HCT116 (cell line): ENCODE results near the gene PDCL3. TPM values are rescaled to one million over a fixed set of nuclear protein-coding genes. Genes with fewer than 3 reads are reported as not detected.

ENCODE experiments used
- ATAC-seq: fragments of 200-7000 bp; cut with Tn5 transposase; 2 replicates; pipeline ENCODE4 v1.9.1; 2020; ENCODE audit warnings: mild to moderate bottlenecking, moderate library complexity
- BruUV-seq: library from RNA; stranded (reverse); fragments of 400-500 nt; replicated peaks from 2 replicates; lab custom pipeline; 2021; lab: Mats Ljungman, UMichigan
- CTCF ChIA-PET: fragments of 300-600 bp; sonication (Branson Sonifier 250); formaldehyde crosslinking; loops from one replicate; lab custom pipeline; 2021; ENCODE audit warnings: antibody characterized with exemption; lab: Charles Lee
- POLR2A ChIA-PET: fragments of 300-600, 350-600 bp; sonication (Branson Sonifier 250); formaldehyde crosslinking; loops from one replicate; lab custom pipeline; 2021; ENCODE audit warnings: antibody characterized with exemption; lab: Charles Lee
- RAD21 ChIA-PET, 2 experiments: fragments of 300-600 bp; sonication (Branson Sonifier 250); formaldehyde crosslinking; loops; one replicate each; lab custom pipeline; 2023; ENCODE audit warnings: low total read pairs in 2 of 2; ENCODE audit not compliant: uncharacterized antibody in 2 of 2, unreplicated experiment in 2 of 2, low non-redundant PET in 1 of 2; lab: Charles Lee
- DNase-seq: peaks from one replicate; pipeline ENCODE4 v3.0.0-alpha.2; 2010; ENCODE audit warnings: low read depth, low spot score
- H2AFZ ChIP-seq: fragments of 200-600 bp; shearing (Covaris generic), sonication (generic); 2 replicates; pipeline ENCODE4 v1.6.1; 2017; ENCODE audit warnings: low read depth, mixed run types, mixed read lengths, antibody characterized with exemption, low read length; ENCODE audit not compliant: poor library complexity, severe bottlenecking
- H3K27ac ChIP-seq: 2 replicates; pipeline ENCODE4 v1.5.1; 2012; ENCODE audit warnings: low read depth, low read length
- H3K27me3 ChIP-seq: fragments of 200-600 bp; sonication (generic); 2 replicates; pipeline ENCODE4 v1.6.1; 2016; ENCODE audit warnings: mixed run types, low read length, mixed read lengths; ENCODE audit not compliant: insufficient read depth
- H3K36me3 ChIP-seq, 2 experiments: fragments of 200-500 bp in 1 of 2; fragments of 200-600 bp in 1 of 2; sonication (Bioruptor generic) in 1 of 2; sonication (generic) in 1 of 2; 2 replicates each; pipeline versions ENCODE4 v1.5.1 to v1.6.1; 2014 to 2016; ENCODE audit warnings: low read length in 2 of 2, inconsistent platforms in 1 of 2, mixed read lengths in 1 of 2, mixed run types in 1 of 2; ENCODE audit not compliant: insufficient read depth in 2 of 2, control insufficient read depth in 1 of 2
- H3K4me1 ChIP-seq, 2 experiments: fragments of 200-600 bp in 1 of 2; sonication (generic) in 1 of 2; 2 replicates each; pipeline versions ENCODE4 v1.5.1 to v1.6.1; 2012 to 2017; ENCODE audit warnings: low read length in 2 of 2, inconsistent platforms in 1 of 2, mild to moderate bottlenecking in 1 of 2, mixed read lengths in 1 of 2, mixed run types in 1 of 2, moderate library complexity in 1 of 2; ENCODE audit not compliant: insufficient read depth in 2 of 2, control insufficient read depth in 1 of 2
- H3K4me2 ChIP-seq: fragments of 200-600 bp; sonication (generic); 2 replicates; pipeline ENCODE4 v1.6.1; 2017; ENCODE audit warnings: mixed run types, low read length, mixed read lengths
- H3K4me3 ChIP-seq, 2 experiments: fragments of 200-600 bp in 1 of 2; sonication (generic) in 1 of 2; replicated peaks in 1 of 2; 2 replicates each; pipeline ENCODE4 v1.5.1; 2011 to 2016; ENCODE audit warnings: low read length in 2 of 2, control low read depth in 1 of 2, low read depth in 1 of 2, mild to moderate bottlenecking in 1 of 2, mixed read lengths in 1 of 2, mixed run types in 1 of 2
- H3K79me2 ChIP-seq: fragments of 200-600 bp; sonication (generic); 2 replicates; pipeline ENCODE4 v1.6.1; 2017; ENCODE audit warnings: mild to moderate bottlenecking, mixed run types, low read length, moderate library complexity, mixed read lengths; ENCODE audit not compliant: insufficient read depth
- H3K9ac ChIP-seq: fragments of 200-600 bp; sonication (generic); 2 replicates; pipeline ENCODE4 v1.6.1; 2016; ENCODE audit warnings: low read length, mixed read lengths
- H3K9me2 ChIP-seq: fragments of 200-600 bp; sonication (generic), shearing (Covaris generic); 2 replicates; pipeline ENCODE4 v1.6.1; 2017; ENCODE audit warnings: mixed run types, mild to moderate bottlenecking, moderate library complexity; ENCODE audit not compliant: insufficient read depth
- H3K9me3 ChIP-seq, 2 experiments: fragments of 200-500 bp in 1 of 2; fragments of 200-600 bp in 1 of 2; sonication (Bioruptor generic) in 1 of 2; sonication (generic) in 1 of 2; 2 replicates each; pipeline ENCODE4 v1.6.1; 2014 to 2017; ENCODE audit warnings: low read length in 2 of 2, mixed read lengths in 2 of 2, inconsistent platforms in 1 of 2, low read depth in 1 of 2, mild to moderate bottlenecking in 1 of 2, mixed run types in 1 of 2, moderate library complexity in 1 of 2; ENCODE audit not compliant: control insufficient read depth in 1 of 2, insufficient read depth in 1 of 2
- H4K20me1 ChIP-seq: fragments of 200-600 bp; sonication (generic), shearing (Covaris generic); 2 replicates; pipeline ENCODE4 v1.6.1; 2017; ENCODE audit warnings: mixed run types, mild to moderate bottlenecking, moderate library complexity; ENCODE audit not compliant: insufficient read depth
- CBX3 ChIP-seq: IDR thresholded peaks from 2 replicates; pipeline ENCODE4 v1.6.1; 2012; ENCODE audit warnings: low read depth
- CEBPB ChIP-seq: IDR thresholded peaks from 2 replicates; pipeline ENCODE4 v1.6.1; 2012; ENCODE audit warnings: low read depth
- EGR1 ChIP-seq: IDR thresholded peaks from 2 replicates; pipeline ENCODE4 v1.6.1; 2012; ENCODE audit warnings: low read depth
- EZH2 ChIP-seq: fragments of 200-600 bp; sonication (generic); IDR thresholded peaks from 2 replicates; pipeline ENCODE4 v1.6.1; 2017; ENCODE audit warnings: antibody characterized with exemption, mixed run types
- EZH2phosphoT487 ChIP-seq: fragments of 200-600 bp; IDR thresholded peaks from 2 replicates; pipeline ENCODE4 v1.6.1; 2018; ENCODE audit warnings: antibody characterized with exemption, borderline replicate concordance
- FOSL1 ChIP-seq: IDR thresholded peaks from 2 replicates; pipeline ENCODE4 v1.6.1; 2012; ENCODE audit warnings: low read depth
- JUND ChIP-seq: IDR thresholded peaks from 2 replicates; pipeline ENCODE4 v1.6.1; 2012
- SIN3A ChIP-seq: IDR thresholded peaks from 2 replicates; pipeline ENCODE4 v1.6.1; 2012; ENCODE audit warnings: low read depth
- SP1 ChIP-seq: IDR thresholded peaks from 2 replicates; pipeline ENCODE4 v1.6.1; 2012; ENCODE audit warnings: low read depth
- SRF ChIP-seq: IDR thresholded peaks from 2 replicates; pipeline ENCODE4 v1.6.1; 2012; ENCODE audit warnings: low read depth
- TCF7L2 ChIP-seq: IDR thresholded peaks from 2 replicates; pipeline ENCODE4 v1.7.0; 2011; ENCODE audit warnings: borderline replicate concordance, inconsistent platforms; ENCODE audit not compliant: insufficient read depth, insufficient read length; ENCODE audit errors: extremely low read depth
- YY1 ChIP-seq: IDR thresholded peaks from 2 replicates; pipeline ENCODE4 v1.6.1; 2011; ENCODE audit warnings: low read length, low read depth, moderate library complexity, mild to moderate bottlenecking; ENCODE audit not compliant: insufficient replicate concordance; ENCODE audit errors: extremely low read depth
- ZFX ChIP-seq: fragments of 450-650 bp; IDR thresholded peaks from 2 replicates; pipeline ENCODE4 v1.6.1; 2017
- intact Hi-C: fragments of 100-400 bp; cut with micrococcal nuclease; formaldehyde crosslinking; loops from 2 replicates; pipeline ENCODE4 v1.10.0; 2022
- total RNA-seq: library from RNA; stranded (reverse); gene quantifications from one replicate; pipeline ENCODE4 v1.2.1, GENCODE V29; 2021; ENCODE audit not compliant: unreplicated experiment
- TF ChIP-seq, protein P1 (sequence below): IDR thresholded peaks from 2 replicates; pipeline ENCODE4 v1.6.1; 2011; ENCODE audit warnings: mild to moderate bottlenecking, low read length, moderate library complexity; ENCODE audit not compliant: insufficient replicate concordance; ENCODE audit errors: extremely low read depth
- TF ChIP-seq, protein P2 (sequence below), 3 experiments: fragments of 200-600 bp in 1 of 3; sonication (generic) in 1 of 3; IDR thresholded peaks in 2 of 3; conservative IDR thresholded peaks in 1 of 3; 2 replicates each; pipeline ENCODE4 v1.5.1; 2012 to 2017; ENCODE audit warnings: low read depth in 2 of 3, low read length in 2 of 3, antibody characterized with exemption in 1 of 3, borderline replicate concordance in 1 of 3, control low read depth in 1 of 3, mild to moderate bottlenecking in 1 of 3, mixed read lengths in 1 of 3, mixed run types in 1 of 3, moderate library complexity in 1 of 3; ENCODE audit not compliant: insufficient read depth in 1 of 3
- TF ChIP-seq, protein P3 (sequence below): IDR thresholded peaks from 2 replicates; pipeline ENCODE4 v1.6.1; 2012
- TF ChIP-seq, protein P4 (sequence below): IDR thresholded peaks from 2 replicates; pipeline ENCODE4 v1.6.1; 2012

PDCL3 gene
- total RNA-seq, 1 experiment from 2014 or later, result 26.3 TPM

DNA sequence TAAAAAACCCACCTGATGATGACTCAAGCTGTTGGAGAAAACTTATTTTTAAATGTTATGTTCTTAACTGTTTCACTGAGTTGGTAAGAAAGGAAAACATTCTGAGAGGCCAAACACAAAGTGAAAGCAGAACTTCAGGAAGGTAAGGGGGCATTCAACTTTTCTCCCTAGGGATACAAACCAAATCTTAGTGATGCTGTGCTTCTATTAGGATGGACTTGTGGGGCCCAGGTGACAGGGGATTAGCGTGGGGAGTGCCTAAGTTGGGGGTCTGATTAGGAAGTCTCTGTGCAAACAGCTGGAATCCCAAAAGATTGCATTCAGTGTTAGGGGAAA lies 18.5 kb downstream of the PDCL3 start:
- no peak overlapping the region for H3K4me2 ChIP-seq
- no peak for ATAC-seq

More for the DNA sequence above, 18.5 kb downstream of the PDCL3 start:
- Histone ChIP-seq H2AFZ (no peak overlapping the region), H3K4me3 (no peak overlapping the region), H3K9me3 (no peaks in the 10 kb centered on the region), H3K27ac (no peak overlapping the region), H3K79me2 (no peaks in the 10 kb centered on the region), H3K27me3 (no peaks in the 10 kb centered on the region), H3K4me1 (peaks cover 9 to 28% of the 10 kb centered on the region in 2 experiments), H4K20me1 (no peaks in the 10 kb centered on the region), H3K9me2 (no peaks in the 10 kb centered on the region), H3K9ac (no peak overlapping the region), H3K36me3 (no peaks in the 10 kb centered on the region)
- ChIA-PET RAD21 (no interaction called here), POLR2A (interaction anchor here (1.3 kb wide), 1 partner anchor 18 kb away, joined by 5 read pairs; the partner anchor contains the start of gene PDCL3), CTCF (interaction anchor here (1.4 kb wide), 1 partner anchor 14 kb away, joined by 3 read pairs; no protein-coding TSS in a partner anchor)
- intact Hi-C loops, result no loop called here
- BruUV-seq, result no TSS peak
- TF ChIP-seq, protein P1, sequence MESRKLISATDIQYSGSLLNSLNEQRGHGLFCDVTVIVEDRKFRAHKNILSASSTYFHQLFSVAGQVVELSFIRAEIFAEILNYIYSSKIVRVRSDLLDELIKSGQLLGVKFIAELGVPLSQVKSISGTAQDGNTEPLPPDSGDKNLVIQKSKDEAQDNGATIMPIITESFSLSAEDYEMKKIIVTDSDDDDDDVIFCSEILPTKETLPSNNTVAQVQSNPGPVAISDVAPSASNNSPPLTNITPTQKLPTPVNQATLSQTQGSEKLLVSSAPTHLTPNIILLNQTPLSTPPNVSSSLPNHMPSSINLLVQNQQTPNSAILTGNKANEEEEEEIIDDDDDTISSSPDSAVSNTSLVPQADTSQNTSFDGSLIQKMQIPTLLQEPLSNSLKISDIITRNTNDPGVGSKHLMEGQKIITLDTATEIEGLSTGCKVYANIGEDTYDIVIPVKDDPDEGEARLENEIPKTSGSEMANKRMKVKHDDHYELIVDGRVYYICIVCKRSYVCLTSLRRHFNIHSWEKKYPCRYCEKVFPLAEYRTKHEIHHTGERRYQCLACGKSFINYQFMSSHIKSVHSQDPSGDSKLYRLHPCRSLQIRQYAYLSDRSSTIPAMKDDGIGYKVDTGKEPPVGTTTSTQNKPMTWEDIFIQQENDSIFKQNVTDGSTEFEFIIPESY, result no peak
- no peak for TF ChIP-seq SP1
- no peak for TF ChIP-seq EZH2phosphoT487
- TF ChIP-seq JUND, result no peak
- TF ChIP-seq YY1, result no peak
- no peak for TF ChIP-seq FOSL1
- no peak for TF ChIP-seq SRF
- TF ChIP-seq, protein P2, sequence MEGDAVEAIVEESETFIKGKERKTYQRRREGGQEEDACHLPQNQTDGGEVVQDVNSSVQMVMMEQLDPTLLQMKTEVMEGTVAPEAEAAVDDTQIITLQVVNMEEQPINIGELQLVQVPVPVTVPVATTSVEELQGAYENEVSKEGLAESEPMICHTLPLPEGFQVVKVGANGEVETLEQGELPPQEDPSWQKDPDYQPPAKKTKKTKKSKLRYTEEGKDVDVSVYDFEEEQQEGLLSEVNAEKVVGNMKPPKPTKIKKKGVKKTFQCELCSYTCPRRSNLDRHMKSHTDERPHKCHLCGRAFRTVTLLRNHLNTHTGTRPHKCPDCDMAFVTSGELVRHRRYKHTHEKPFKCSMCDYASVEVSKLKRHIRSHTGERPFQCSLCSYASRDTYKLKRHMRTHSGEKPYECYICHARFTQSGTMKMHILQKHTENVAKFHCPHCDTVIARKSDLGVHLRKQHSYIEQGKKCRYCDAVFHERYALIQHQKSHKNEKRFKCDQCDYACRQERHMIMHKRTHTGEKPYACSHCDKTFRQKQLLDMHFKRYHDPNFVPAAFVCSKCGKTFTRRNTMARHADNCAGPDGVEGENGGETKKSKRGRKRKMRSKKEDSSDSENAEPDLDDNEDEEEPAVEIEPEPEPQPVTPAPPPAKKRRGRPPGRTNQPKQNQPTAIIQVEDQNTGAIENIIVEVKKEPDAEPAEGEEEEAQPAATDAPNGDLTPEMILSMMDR (IDR thresholded peaks at IDR 0.05 in 2 of 3, conservative IDR thresholded peaks at IDR 0.05 in 1 of 3; ENCODE audit: borderline replicate concordance in 1 of 3, insufficient read depth in 1 of 3, low read depth in 2 of 3, low read length in 2 of 3), result no peak
- no peak for TF ChIP-seq CBX3
- no peak for TF ChIP-seq CEBPB
- no peak for TF ChIP-seq ZFX
- no peak for TF ChIP-seq SIN3A
- TF ChIP-seq TCF7L2, result no peak
- no peak for TF ChIP-seq EZH2
- TF ChIP-seq EGR1, result no peak
- TF ChIP-seq, protein P3, sequence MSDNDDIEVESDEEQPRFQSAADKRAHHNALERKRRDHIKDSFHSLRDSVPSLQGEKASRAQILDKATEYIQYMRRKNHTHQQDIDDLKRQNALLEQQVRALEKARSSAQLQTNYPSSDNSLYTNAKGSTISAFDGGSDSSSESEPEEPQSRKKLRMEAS, result no peak
- TF ChIP-seq, protein P4, sequence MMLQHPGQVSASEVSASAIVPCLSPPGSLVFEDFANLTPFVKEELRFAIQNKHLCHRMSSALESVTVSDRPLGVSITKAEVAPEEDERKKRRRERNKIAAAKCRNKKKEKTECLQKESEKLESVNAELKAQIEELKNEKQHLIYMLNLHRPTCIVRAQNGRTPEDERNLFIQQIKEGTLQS, result no peak
- DNase-seq, result no peak
